H9 (cell line): ENCODE measurements around the gene COL4A4. TPM values are rescaled to one million over a fixed set of nuclear protein-coding genes. Genes with fewer than 3 reads are reported as not detected.

Experiments used
- DNase-seq: peaks from one replicate; pipeline ENCODE4 v3.0.0-alpha.2; 2017
- H2AFZ ChIP-seq: one replicate; pipeline ENCODE4 v1.6.1; 2013; ENCODE audit warnings: mild to moderate bottlenecking, low read length, control low read depth, moderate library complexity
- H2AK5ac ChIP-seq: 2 replicates; pipeline ENCODE4 v1.6.1; 2013; ENCODE audit warnings: low read length, control low read depth, mixed read lengths; ENCODE audit not compliant: insufficient read length
- H2BK120ac ChIP-seq: one replicate; pipeline ENCODE4 v1.6.1; 2013; ENCODE audit warnings: low read depth, mild to moderate bottlenecking, low read length, control low read depth, inconsistent platforms; ENCODE audit not compliant: poor library complexity, severe bottlenecking
- H2BK12ac ChIP-seq: 2 replicates; pipeline ENCODE4 v1.6.1; 2013; ENCODE audit warnings: low read length, control low read depth, mixed read lengths, low read depth; ENCODE audit not compliant: insufficient read length
- H2BK15ac ChIP-seq: 2 replicates; pipeline ENCODE4 v1.6.1; 2013; ENCODE audit warnings: low read depth, low read length, control low read depth
- H2BK20ac ChIP-seq: one replicate; pipeline ENCODE4 v1.6.1; 2013; ENCODE audit warnings: low read depth, mild to moderate bottlenecking, low read length, control low read depth, inconsistent platforms; ENCODE audit not compliant: poor library complexity, severe bottlenecking
- H2BK5ac ChIP-seq: 2 replicates; pipeline ENCODE4 v1.6.1; 2013; ENCODE audit warnings: low read length, control low read depth, mixed read lengths; ENCODE audit not compliant: insufficient read length
- H3K14ac ChIP-seq: 2 replicates; pipeline ENCODE4 v1.6.1; 2013; ENCODE audit warnings: low read length, control low read depth; ENCODE audit not compliant: insufficient read depth
- H3K18ac ChIP-seq: 2 replicates; pipeline ENCODE4 v1.6.1; 2013; ENCODE audit warnings: low read depth, mild to moderate bottlenecking, mixed read lengths, low read length, control low read depth; ENCODE audit not compliant: insufficient read length
- H3K23ac ChIP-seq: 2 replicates; pipeline ENCODE4 v1.6.1; 2013; ENCODE audit warnings: low read length, control low read depth, mixed read lengths, low read depth; ENCODE audit not compliant: insufficient read length
- H3K23me2 ChIP-seq: 2 replicates; pipeline ENCODE4 v1.6.1; 2013; ENCODE audit warnings: low read depth, mild to moderate bottlenecking, mixed read lengths, low read length, control low read depth; ENCODE audit not compliant: insufficient read length, poor library complexity, severe bottlenecking
- H3K27ac ChIP-seq: 2 replicates; pipeline ENCODE4 v1.5.1; 2013; ENCODE audit warnings: low read length, control low read depth, mixed read lengths, low read depth; ENCODE audit not compliant: insufficient read length
- H3K27me3 ChIP-seq: 2 replicates; pipeline ENCODE4 v1.6.1; 2013; ENCODE audit warnings: low read length, control low read depth, inconsistent platforms; ENCODE audit not compliant: insufficient read depth
- H3K4ac ChIP-seq: 2 replicates; pipeline ENCODE4 v1.6.1; 2013; ENCODE audit warnings: low read depth, mild to moderate bottlenecking, control low read depth, inconsistent platforms, low read length, moderate library complexity
- H3K4me1 ChIP-seq: 2 replicates; pipeline ENCODE4 v1.6.1; 2013; ENCODE audit warnings: low read length, control low read depth, inconsistent platforms; ENCODE audit not compliant: insufficient read depth
- H3K4me2 ChIP-seq: 2 replicates; pipeline ENCODE4 v1.6.1; 2013; ENCODE audit warnings: low read length, control low read depth, mixed read lengths; ENCODE audit not compliant: insufficient read length, insufficient read depth
- H3K56ac ChIP-seq: 2 replicates; pipeline ENCODE4 v1.6.1; 2013; ENCODE audit warnings: low read depth, mild to moderate bottlenecking, mixed read lengths, low read length, control low read depth; ENCODE audit not compliant: insufficient read length
- H3K79me1 ChIP-seq: 2 replicates; pipeline ENCODE4 v1.6.1; 2013; ENCODE audit warnings: low read depth, mild to moderate bottlenecking, moderate library complexity, low read length, control low read depth, inconsistent platforms; ENCODE audit not compliant: insufficient read depth, poor library complexity, severe bottlenecking
- H3K79me2 ChIP-seq: 2 replicates; pipeline ENCODE4 v1.6.1; 2013; ENCODE audit warnings: low read length, control low read depth, inconsistent platforms; ENCODE audit not compliant: insufficient read depth
- H3K9ac ChIP-seq: 2 replicates; pipeline ENCODE4 v1.6.1; 2013; ENCODE audit warnings: low read length, control low read depth, mixed read lengths; ENCODE audit not compliant: insufficient read length; ENCODE audit errors: extremely low read depth
- H3K9me3 ChIP-seq: one replicate; pipeline ENCODE4 v1.6.1; 2013; ENCODE audit warnings: low read depth, low read length, inconsistent platforms; ENCODE audit not compliant: control insufficient read depth
- H3T11ph ChIP-seq: one replicate; pipeline ENCODE4 v1.6.1; 2013; ENCODE audit warnings: mild to moderate bottlenecking, low read length, control low read depth, inconsistent platforms
- H4K20me1 ChIP-seq: one replicate; pipeline ENCODE4 v1.6.1; 2013; ENCODE audit not compliant: control insufficient read depth, insufficient read length, insufficient read depth
- H4K5ac ChIP-seq: 2 replicates; pipeline ENCODE4 v1.6.1; 2013; ENCODE audit warnings: low read depth, mild to moderate bottlenecking, mixed read lengths, low read length, control low read depth; ENCODE audit not compliant: insufficient read length
- H4K8ac ChIP-seq: replicated peaks from 2 replicates; pipeline ENCODE4 v1.6.1; 2013; ENCODE audit warnings: low read length, control low read depth, mixed read lengths, low read depth; ENCODE audit not compliant: insufficient read length
- H4K91ac ChIP-seq: 2 replicates; pipeline ENCODE4 v1.6.1; 2013; ENCODE audit warnings: low read depth, mild to moderate bottlenecking, moderate library complexity, mixed read lengths, low read length, control low read depth; ENCODE audit not compliant: insufficient read length
- H3K27ac Mint-ChIP-seq, 3 experiments: 2 replicates in 2 of 3; 3 replicates in 1 of 3; pipeline ENCODE4 v1.8.0; 2020 to 2021; ENCODE audit warnings: mixed read lengths in 3 of 3, mild to moderate bottlenecking in 1 of 3, moderate library complexity in 1 of 3
- H3K27me3 Mint-ChIP-seq: 2 replicates; pipeline ENCODE4 v1.8.0; 2021; ENCODE audit warnings: low read depth, mild to moderate bottlenecking, moderate library complexity, mixed read lengths
- H3K36me3 Mint-ChIP-seq, 3 experiments: 2 replicates in 2 of 3; 3 replicates in 1 of 3; pipeline ENCODE4 v1.8.0; 2020 to 2021; ENCODE audit warnings: low read depth in 3 of 3, mixed read lengths in 3 of 3; ENCODE audit not compliant: insufficient read depth in 1 of 3
- H3K4me1 Mint-ChIP-seq, 2 experiments: 2 replicates each; pipeline ENCODE4 v1.8.0; 2020; ENCODE audit warnings: mixed read lengths in 2 of 2
- H3K4me3 Mint-ChIP-seq, 2 experiments: 2 replicates in 1 of 2; 3 replicates in 1 of 2; pipeline ENCODE4 v1.8.0; 2020 to 2021; ENCODE audit warnings: mild to moderate bottlenecking in 2 of 2, mixed read lengths in 2 of 2, moderate library complexity in 1 of 2
- H3K9me3 Mint-ChIP-seq, 2 experiments: 2 replicates in 1 of 2; 3 replicates in 1 of 2; pipeline ENCODE4 v1.8.0; 2020; ENCODE audit warnings: mild to moderate bottlenecking in 2 of 2, mixed read lengths in 2 of 2, moderate library complexity in 1 of 2
- CTCF ChIP-seq: fragments of 200-600 bp; sonication (generic); conservative IDR thresholded peaks from 3 replicates; pipeline ENCODE4 v1.8.0; 2021; ENCODE audit warnings: antibody characterized with exemption, mild to moderate bottlenecking
- WGBS: extraction: QIAGEN DNeasy Blood & Tissue Kit; methylation state at CpG from one replicate; pipeline ENCODE4 v1.1.7; 2013; ENCODE audit warnings: missing lambda C conversion rate, low lambda C conversion rate, mixed read lengths; ENCODE audit not compliant: insufficient read length; ENCODE audit errors: extremely low coverage; 5-methylcytosine and 5-hydroxymethylcytosine counted together
- total RNA-seq: library from RNA; stranded (reverse); gene quantifications from 2 replicates; pipeline ENCODE4 v1.2.1, GENCODE V29; 2021

The COL4A4 gene
- total RNA-seq, 1 experiment from 2014 or later: 0.92 TPM

GRCh38 chr2:227057060-227057459, 106.9 kb downstream of the COL4A4 start:
- Histone ChIP-seq H3K23me2 (no peaks in the 10 kb centered on the region), H3K27me3 (no peaks in the 10 kb centered on the region), H3K4me2 (no peak overlapping the region), H4K91ac (no peak overlapping the region), H3K18ac (no peak overlapping the region), H3K4ac (no peak overlapping the region), H2AK5ac (no peak overlapping the region), H3K9ac (no peak overlapping the region), H4K8ac (no peak overlapping the region), H2BK120ac (no peak overlapping the region), H2BK15ac (no peak overlapping the region), H3K27ac (no peak overlapping the region), H3K9me3 (no peaks in the 10 kb centered on the region), H2BK20ac (no peak overlapping the region), H4K5ac (no peak overlapping the region), H3K56ac (no peak overlapping the region), H2BK5ac (no peak overlapping the region), H4K20me1 (no peaks in the 10 kb centered on the region), H2AFZ (no peak overlapping the region), H3K14ac (no peak overlapping the region), H3K23ac (no peak overlapping the region), H3K79me2 (no peaks in the 10 kb centered on the region), H3K4me1 (no peaks in the 10 kb centered on the region; the same call in 1 of the 2 replicates), H2BK12ac (no peak overlapping the region), H3T11ph (no peak overlapping the region), H3K79me1 (no peaks in the 10 kb centered on the region)
- peaks cover 0 to 7% of the 10 kb centered on the region in 2 experiments; a peak in 2 of 4 replicates for H3K4me1 Mint-ChIP-seq
- TF ChIP-seq CTCF: no peak
- H3K27ac Mint-ChIP-seq: peak overlapping the region in 2 of 3 experiments; percentile 22 to 39; a peak in 1 of 7 replicates
- H3K27me3 Mint-ChIP-seq: no peaks in the 10 kb centered on the region
- H3K4me3 Mint-ChIP-seq: no peak overlapping the region; a peak in 1 of 5 replicates
- no peaks in the 10 kb centered on the region for H3K9me3 Mint-ChIP-seq
- no CpG with 5 or more reads among the region's 1 CpG for WGBS
- DNase-seq: no peak
- peaks cover 3 to 11% (median 4%) of the 10 kb centered on the region in 3 experiments; a peak in 4 of 7 replicates for H3K36me3 Mint-ChIP-seq
